HG02798 (cell line): Measurements from ENCODE around the gene PSAP.

Experiments
- ATAC-seq: cut with Tn5 transposase; IDR thresholded peaks from one replicate; pipeline ENCODE4 v1.9.1; 2021; ENCODE audit warnings: mild to moderate bottlenecking; ENCODE audit not compliant: unreplicated experiment, poor library complexity

PSAP gene

GRCh38 chr10:71795248-71795647 is 55.8 kb downstream of the PSAP start:
- ATAC-seq: no peak

GRCh38 chr10:71790749-71791440 is 60.2 kb downstream of the PSAP start:
- no peak for ATAC-seq

- ATAC-seq: no peak
Observed at GRCh38 chr10:71789871-71790270, 61.2 kb downstream of the PSAP start.

GRCh38 chr10:71788954-71789353 is 62.1 kb downstream of the PSAP start:
- ATAC-seq: no peak

- ATAC-seq: no peak
Observed at GRCh38 chr10:71784679-71785272, 66.3 kb downstream of the PSAP start.

GRCh38 chr10:71783917-71784678 is 67.0 kb downstream of the PSAP start:
- no peak for ATAC-seq

GRCh38 chr10:71782917-71783490 is 68.0 kb downstream of the PSAP start:
- ATAC-seq: no peak

- no peak for ATAC-seq
Observed at GRCh38 chr10:71782221-71782916, 68.7 kb downstream of the PSAP start.

- ATAC-seq: no peak
Observed at GRCh38 chr10:71780719-71781118, 70.3 kb downstream of the PSAP start.

GRCh38 chr10:71780156-71780555 is 70.9 kb downstream of the PSAP start:
- ATAC-seq: no peak

- no peak for ATAC-seq
Observed at GRCh38 chr10:71779641-71780040, 71.4 kb downstream of the PSAP start.

GRCh38 chr10:71778071-71778825 is 72.8 kb downstream of the PSAP start:
- ATAC-seq: no peak

- ATAC-seq: no peak
Observed at GRCh38 chr10:71777213-71777985, 73.7 kb downstream of the PSAP start.

GRCh38 chr10:71776481-71776925 is 74.5 kb downstream of the PSAP start:
- ATAC-seq: no peak

GRCh38 chr10:71774916-71775702 is 75.9 kb downstream of the PSAP start:
- ATAC-seq: no peak

GRCh38 chr10:71773221-71773971 is 77.7 kb downstream of the PSAP start, which contains the start of gene VSIR:
Gene VSIR (minus strand): TSS chr10:71773520. CDS start chr10:71773439, 81 bp downstream.
- ATAC-seq: peak; percentile 72

- ATAC-seq: no peak
Observed at GRCh38 chr10:71772832-71773220, 78.2 kb downstream of the PSAP start.
